CD4-positive, alpha-beta memory T cell (primary cell): Measurements from ENCODE around the gene SERPINB13. TPM values are rescaled to one million over a fixed set of nuclear protein-coding genes. Genes with fewer than 3 reads are reported as not detected.

ENCODE experiments used
- CTCF ChIA-PET: fragments of 350-600 bp; sonication (Branson Sonifier 250); formaldehyde crosslinking; loops from one replicate; lab custom pipeline; 2021; ENCODE audit warnings: inconsistent platforms; ENCODE audit not compliant: partially characterized antibody; lab: Charles Lee
- POLR2A ChIA-PET: fragments of 350-600 bp; sonication (Branson Sonifier 250); formaldehyde crosslinking; loops from one replicate; lab custom pipeline; 2021; ENCODE audit not compliant: partially characterized antibody; lab: Charles Lee
- DNase-seq, 5 donors: peaks; one replicate each; pipeline versions ENCODE4 v3.0.0 to v3.0.0-alpha.2; 2020 to 2022; ENCODE audit warnings: mixed read lengths in 1 of 5
- H3K27ac ChIP-seq: one replicate; pipeline ENCODE4 v1.7.0; 2013; ENCODE audit warnings: low read depth, low read length
- H3K27me3 ChIP-seq: 2 replicates; pipeline ENCODE4 v1.7.0; 2013; ENCODE audit warnings: mild to moderate bottlenecking, low read length, moderate library complexity; ENCODE audit not compliant: insufficient read depth
- H3K36me3 ChIP-seq: 2 replicates; pipeline ENCODE4 v1.7.0; 2013; ENCODE audit warnings: mild to moderate bottlenecking, low read length, moderate library complexity; ENCODE audit not compliant: insufficient read depth
- H3K4me1 ChIP-seq: 2 replicates; pipeline ENCODE4 v1.7.0; 2013; ENCODE audit warnings: mild to moderate bottlenecking, low read length, moderate library complexity; ENCODE audit not compliant: insufficient read depth
- H3K4me3 ChIP-seq, 2 donors: one replicate each; pipeline ENCODE4 v1.7.0; 2013; ENCODE audit warnings: low read length in 2 of 2, mild to moderate bottlenecking in 1 of 2
- H3K9me3 ChIP-seq, 2 donors: one replicate each; pipeline ENCODE4 v1.7.0; 2013; ENCODE audit warnings: low read length in 2 of 2, control low read depth in 1 of 2; ENCODE audit not compliant: control insufficient read depth in 1 of 2
- H3K27ac Mint-ChIP-seq, 7 donors: one replicate each; pipeline ENCODE4 v1.8.0; 2020 to 2021; ENCODE audit warnings: mixed read lengths in 7 of 7, mild to moderate bottlenecking in 6 of 7, inconsistent platforms in 3 of 7, moderate library complexity in 3 of 7
- H3K27me3 Mint-ChIP-seq, 2 donors: one replicate each; pipeline ENCODE4 v1.8.0; 2020 to 2021; ENCODE audit warnings: mixed read lengths in 2 of 2
- H3K36me3 Mint-ChIP-seq, 2 donors: one replicate each; pipeline ENCODE4 v1.8.0; 2020 to 2021; ENCODE audit warnings: mixed read lengths in 2 of 2, inconsistent platforms in 1 of 2, mild to moderate bottlenecking in 1 of 2
- H3K4me1 Mint-ChIP-seq, 4 donors: one replicate each; pipeline ENCODE4 v1.8.0; 2020 to 2021; ENCODE audit warnings: mixed read lengths in 4 of 4, mild to moderate bottlenecking in 1 of 4
- H3K4me3 Mint-ChIP-seq, 8 donors: one replicate each; pipeline ENCODE4 v1.8.0; 2020 to 2021; ENCODE audit warnings: mixed read lengths in 8 of 8, mild to moderate bottlenecking in 7 of 8, moderate library complexity in 6 of 8, inconsistent platforms in 3 of 8
- H3K9me3 Mint-ChIP-seq, 8 donors: one replicate each; pipeline ENCODE4 v1.8.0; 2020 to 2021; ENCODE audit warnings: mixed read lengths in 8 of 8, mild to moderate bottlenecking in 5 of 8, inconsistent platforms in 3 of 8, moderate library complexity in 1 of 8
- intact Hi-C: fragments of 100-400 bp; cut with micrococcal nuclease; formaldehyde crosslinking; loops from one replicate; pipeline ENCODE4 v1.15.1; 2023
- polyA plus RNA-seq, 2 donors: library from polyadenylated mRNA; unstranded; fragments of 300-500 nt; fragmentation: Illumina TruSeq; gene quantifications; one replicate each; pipeline ENCODE4 v1.2.3, GENCODE V29; 2021
- total RNA-seq, 2 experiments: library from RNA; stranded (reverse); gene quantifications; one replicate each; pipeline ENCODE4 v1.2.3, GENCODE V29; 2021

Gene SERPINB13
- total and polyA plus RNA-seq, 4 experiments from 2014 or later: not detected

DNA sequence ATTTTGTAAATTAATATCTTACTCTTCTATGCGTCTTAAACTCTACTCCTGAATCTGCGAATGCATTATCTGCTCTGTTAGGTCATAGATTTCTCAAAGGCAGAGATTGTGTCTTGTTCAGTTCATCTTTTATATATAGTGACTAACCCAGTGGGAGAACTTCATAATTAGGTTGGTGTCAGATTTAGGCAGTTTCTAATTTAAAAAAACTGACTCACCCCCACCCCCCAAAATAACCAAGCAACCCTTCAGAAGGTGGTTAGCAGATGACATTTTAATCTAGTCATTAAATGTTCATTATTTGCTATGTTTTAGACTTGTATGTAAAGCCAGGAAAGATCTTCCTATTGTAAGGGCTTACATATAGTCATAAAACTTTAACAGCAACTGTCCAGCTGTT, 34.6 kb upstream of the SERPINB13 start:
- CTCF ChIA-PET: no interaction called here
- Histone ChIP-seq H3K27me3 (no peaks in the 10 kb centered on the region), H3K4me3 (no peak overlapping the region), H3K4me1 (no peaks in the 10 kb centered on the region), H3K36me3 (no peaks in the 10 kb centered on the region), H3K9me3 (no peaks in the 10 kb centered on the region), H3K27ac (no peak overlapping the region)
- H3K9me3 Mint-ChIP-seq: no peaks in the 10 kb centered on the region
- no peaks in the 10 kb centered on the region for H3K4me1 Mint-ChIP-seq
- no peaks in the 10 kb centered on the region for H3K36me3 Mint-ChIP-seq
- DNase-seq: no peak
- no peak overlapping the region for H3K4me3 Mint-ChIP-seq
- no peak overlapping the region for H3K27ac Mint-ChIP-seq
- intact Hi-C loops: no loop called here
- POLR2A ChIA-PET: no interaction called here
- peaks cover 6 to 11% of the 10 kb centered on the region in 2 donors for H3K27me3 Mint-ChIP-seq

DNA sequence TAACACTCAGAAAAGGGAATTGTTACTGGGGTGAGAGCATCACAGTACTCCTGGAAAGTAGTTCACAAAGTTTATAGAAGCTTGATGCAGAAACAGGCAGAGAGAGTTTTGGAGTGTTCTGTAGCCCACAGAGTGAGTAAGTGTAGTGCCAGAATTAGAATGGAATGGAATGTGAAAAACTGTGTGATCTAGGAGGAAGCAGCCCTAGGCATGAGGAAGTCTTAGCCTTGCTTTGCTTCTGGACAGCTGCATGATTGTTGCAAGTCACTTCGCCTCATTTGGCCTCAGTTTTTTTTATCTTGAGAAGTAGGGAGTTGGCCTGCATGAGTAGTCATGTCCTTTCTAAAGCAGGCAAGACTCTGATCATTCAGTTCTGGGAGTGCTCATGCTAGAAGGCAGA, 34.1 kb upstream of the SERPINB13 start:
- H3K27me3 Mint-ChIP-seq: peaks cover 3 to 8% of the 10 kb centered on the region in 2 donors
- no peaks in the 10 kb centered on the region for H3K36me3 Mint-ChIP-seq
- no peaks in the 10 kb centered on the region for H3K9me3 ChIP-seq
- no peaks in the 10 kb centered on the region for H3K27me3 ChIP-seq
- intact Hi-C loops: no loop called here
- no peaks in the 10 kb centered on the region for H3K36me3 ChIP-seq
- ChIA-PET POLR2A (no interaction called here), CTCF (no interaction called here)
- H3K4me1 Mint-ChIP-seq: no peaks in the 10 kb centered on the region
- no peaks in the 10 kb centered on the region for H3K9me3 Mint-ChIP-seq
- no peak overlapping the region for H3K27ac ChIP-seq
- H3K27ac Mint-ChIP-seq: no peak overlapping the region
- H3K4me1 ChIP-seq: no peaks in the 10 kb centered on the region
- DNase-seq: no peak
- H3K4me3 ChIP-seq: no peak overlapping the region
- peak overlapping the region in 1 of 8 donors; percentile 9 for H3K4me3 Mint-ChIP-seq

DNA sequence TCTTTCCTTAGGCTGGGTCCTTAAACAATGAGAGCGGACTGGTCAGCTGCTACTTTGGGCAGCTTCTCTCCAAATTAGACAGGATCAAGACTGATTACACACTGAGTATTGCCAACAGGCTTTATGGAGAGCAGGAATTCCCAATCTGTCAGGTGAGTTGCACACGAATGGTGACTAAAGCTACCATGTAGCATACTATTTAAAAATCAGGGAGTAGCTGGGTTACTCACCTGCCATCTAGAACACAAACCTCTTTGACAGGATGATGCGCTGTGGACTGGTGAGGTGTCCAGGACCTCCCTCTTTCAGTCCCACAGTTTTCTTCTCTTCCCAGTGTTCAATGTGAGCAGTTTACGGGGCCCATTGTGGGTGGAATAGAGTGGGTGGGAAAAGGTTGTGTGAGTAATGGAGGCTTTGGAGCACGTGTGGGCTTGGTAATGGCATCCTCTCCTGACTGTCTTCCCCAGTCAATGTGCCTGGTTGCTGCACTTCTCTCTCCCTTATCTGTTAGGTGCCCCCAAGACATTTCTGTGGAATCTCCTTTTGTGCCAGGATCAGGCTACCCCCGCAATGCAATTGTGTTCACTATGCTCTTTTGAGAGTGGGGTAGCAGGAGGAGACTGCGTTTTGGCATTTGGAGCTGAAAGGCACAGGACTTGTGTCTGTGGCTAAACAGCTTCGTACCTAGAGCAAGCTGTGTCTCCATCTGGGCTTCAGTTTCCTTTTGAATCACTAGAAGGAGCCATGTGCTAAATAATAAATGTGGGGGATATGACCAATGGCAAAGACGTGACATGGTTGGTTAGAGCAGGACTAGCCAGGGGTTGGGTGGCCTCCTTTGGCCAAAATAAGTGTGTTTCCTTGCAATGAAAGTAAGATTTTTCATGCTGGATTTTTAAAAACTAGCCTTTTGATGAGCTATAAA, 27.3 kb upstream of the SERPINB13 start:
- Mint-ChIP-seq H3K4me1 (no peaks in the 10 kb centered on the region), H3K9me3 (peaks cover 0 to 2% (median 0%) of the 10 kb centered on the region in 8 donors), H3K27me3 (peaks cover 5 to 10% of the 10 kb centered on the region in 2 donors), H3K27ac (no peak overlapping the region), H3K36me3 (no peaks in the 10 kb centered on the region), H3K4me3 (no peak overlapping the region)
- H3K36me3 ChIP-seq: no peaks in the 10 kb centered on the region
- H3K4me1 ChIP-seq: no peaks in the 10 kb centered on the region
- no peaks in the 10 kb centered on the region for H3K9me3 ChIP-seq
- CTCF ChIA-PET: no interaction called here
- no peak for DNase-seq
- H3K27me3 ChIP-seq: no peaks in the 10 kb centered on the region
- H3K27ac ChIP-seq: no peak overlapping the region
- no peak overlapping the region for H3K4me3 ChIP-seq
- POLR2A ChIA-PET: no interaction called here
- intact Hi-C loops: no loop called here

DNA sequence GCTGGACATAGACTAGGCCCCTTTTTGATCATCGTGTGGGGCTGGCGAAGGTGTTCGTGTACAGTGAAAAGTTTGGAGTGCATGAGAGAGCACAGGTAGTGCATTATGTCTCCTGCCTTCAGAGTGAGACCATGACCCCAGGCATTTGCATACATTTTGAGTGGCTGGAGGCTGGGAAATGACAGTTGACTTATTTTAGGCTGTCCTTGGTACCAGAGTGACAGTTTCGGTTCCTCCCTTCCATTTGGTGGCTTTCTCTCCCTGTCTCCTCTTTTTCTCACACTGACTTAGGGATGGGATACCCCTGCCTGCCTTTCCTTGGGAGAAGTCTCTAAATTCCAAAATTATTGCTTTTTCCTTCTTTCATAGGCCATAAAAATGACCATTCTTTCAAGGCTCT, 24.9 kb upstream of the SERPINB13 start:
- Mint-ChIP-seq H3K27me3 (peaks cover 3 to 10% of the 10 kb centered on the region in 2 donors), H3K4me3 (no peak overlapping the region), H3K27ac (no peak overlapping the region), H3K9me3 (peaks cover 0 to 2% (median 0%) of the 10 kb centered on the region in 8 donors), H3K4me1 (no peaks in the 10 kb centered on the region), H3K36me3 (no peaks in the 10 kb centered on the region)
- DNase-seq: no peak
- intact Hi-C loops: no loop called here
- Histone ChIP-seq H3K4me1 (no peaks in the 10 kb centered on the region), H3K27ac (no peak overlapping the region), H3K4me3 (no peak overlapping the region), H3K27me3 (no peaks in the 10 kb centered on the region), H3K36me3 (no peaks in the 10 kb centered on the region), H3K9me3 (no peaks in the 10 kb centered on the region)
- POLR2A ChIA-PET: no interaction called here
- CTCF ChIA-PET: no interaction called here

DNA sequence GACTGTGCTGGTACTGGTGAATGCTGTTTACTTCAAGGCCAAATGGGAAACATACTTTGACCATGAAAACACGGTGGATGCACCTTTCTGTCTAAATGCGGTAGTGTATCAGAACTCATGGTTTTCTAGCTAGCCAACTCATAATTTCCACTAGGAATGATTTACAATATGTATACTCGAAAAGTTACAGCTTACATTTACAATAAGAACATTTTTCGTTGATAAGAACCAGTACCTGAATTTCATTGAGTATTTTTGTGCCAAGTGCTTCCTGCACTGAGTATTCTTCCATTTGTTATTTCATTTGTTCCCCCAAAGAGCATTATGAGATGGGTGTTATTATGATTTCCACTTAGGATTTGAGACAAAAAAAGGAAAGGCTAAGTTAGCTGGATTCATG, 23.1 kb upstream of the SERPINB13 start:
- intact Hi-C loops: no loop called here
- peaks cover 0 to 2% (median 0%) of the 10 kb centered on the region in 8 donors for H3K9me3 Mint-ChIP-seq
- H3K9me3 ChIP-seq: no peaks in the 10 kb centered on the region
- H3K4me3 Mint-ChIP-seq: no peak overlapping the region
- H3K36me3 Mint-ChIP-seq: no peaks in the 10 kb centered on the region
- H3K27ac ChIP-seq: no peak overlapping the region
- H3K36me3 ChIP-seq: no peaks in the 10 kb centered on the region
- H3K27me3 Mint-ChIP-seq: peaks cover 5 to 10% of the 10 kb centered on the region in 2 donors
- DNase-seq: no peak
- ChIA-PET CTCF (no interaction called here), POLR2A (no interaction called here)
- H3K27ac Mint-ChIP-seq: no peak overlapping the region
- no peak overlapping the region for H3K4me3 ChIP-seq
- H3K27me3 ChIP-seq: no peaks in the 10 kb centered on the region
- H3K4me1 ChIP-seq: no peaks in the 10 kb centered on the region
- no peaks in the 10 kb centered on the region for H3K4me1 Mint-ChIP-seq

DNA sequence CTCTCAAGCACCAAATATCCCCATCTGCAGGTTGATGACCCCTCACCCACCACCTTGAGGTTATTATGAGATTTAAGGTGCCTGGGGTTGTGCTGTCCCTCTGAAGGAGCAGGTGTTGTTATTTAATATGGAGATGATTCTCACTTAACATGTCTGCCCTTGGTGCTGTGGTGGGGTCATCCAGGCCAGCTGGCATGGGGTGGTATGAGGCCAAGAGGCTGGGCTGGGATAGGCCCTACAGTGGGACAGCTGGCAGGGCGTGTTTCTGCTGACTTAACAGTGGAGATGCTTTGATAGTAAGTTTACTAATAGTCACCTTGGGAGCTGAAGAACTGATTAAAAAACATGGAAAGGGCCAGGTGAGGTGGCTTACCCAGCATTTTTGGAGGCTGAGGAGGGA, 22.6 kb upstream of the SERPINB13 start:
- POLR2A ChIA-PET: no interaction called here
- Mint-ChIP-seq H3K4me1 (no peaks in the 10 kb centered on the region), H3K4me3 (no peak overlapping the region), H3K36me3 (no peaks in the 10 kb centered on the region), H3K9me3 (peaks cover 0 to 2% (median 0%) of the 10 kb centered on the region in 8 donors), H3K27me3 (peaks cover 5% of the 10 kb centered on the region in 2 donors), H3K27ac (no peak overlapping the region)
- Histone ChIP-seq H3K27ac (no peak overlapping the region), H3K4me1 (no peaks in the 10 kb centered on the region), H3K36me3 (no peaks in the 10 kb centered on the region), H3K9me3 (no peaks in the 10 kb centered on the region), H3K27me3 (no peaks in the 10 kb centered on the region), H3K4me3 (no peak overlapping the region)
- CTCF ChIA-PET: no interaction called here
- intact Hi-C loops: no loop called here
- no peak for DNase-seq

DNA sequence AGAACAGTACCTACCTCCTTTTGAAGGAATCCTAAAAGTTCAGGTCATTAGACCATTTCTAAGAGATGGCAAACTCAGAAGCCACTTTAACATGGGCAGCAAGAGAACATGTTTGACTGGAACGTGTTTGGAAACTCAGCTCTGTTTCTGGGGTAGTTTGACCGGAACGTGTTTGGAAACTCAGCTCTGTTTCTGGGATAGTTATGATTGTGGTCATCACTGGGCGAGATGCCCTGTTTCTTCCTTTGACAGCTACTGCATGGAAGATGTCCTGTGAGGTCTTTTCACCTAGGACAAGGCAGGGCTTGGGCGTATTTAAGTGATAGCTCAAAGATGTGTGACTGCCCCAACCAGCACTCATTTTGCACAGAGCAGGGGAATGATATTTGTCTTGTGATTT, 19.9 kb upstream of the SERPINB13 start:
- Mint-ChIP-seq H3K27ac (no peak overlapping the region), H3K4me3 (no peak overlapping the region), H3K9me3 (peaks cover 0 to 1% (median 0%) of the 10 kb centered on the region in 8 donors), H3K36me3 (no peaks in the 10 kb centered on the region), H3K4me1 (no peaks in the 10 kb centered on the region), H3K27me3 (peaks cover 3 to 5% of the 10 kb centered on the region in 2 donors)
- POLR2A ChIA-PET: interaction anchor here (1.4 kb wide), 1 partner anchor 20 kb away, joined by 3 read pairs; the partner anchor contains the start of gene SERPINB13
- Histone ChIP-seq H3K4me1 (no peaks in the 10 kb centered on the region), H3K27me3 (no peaks in the 10 kb centered on the region), H3K9me3 (no peaks in the 10 kb centered on the region), H3K27ac (no peak overlapping the region), H3K4me3 (no peak overlapping the region), H3K36me3 (no peaks in the 10 kb centered on the region)
- CTCF ChIA-PET: no interaction called here
- no peak for DNase-seq
- intact Hi-C loops: no loop called here
